Stimulated activated CD4-positive, alpha-beta T cell treated with anti-CD3 and anti-CD28 coated beads, Interleukin-15, amount 100 ng/mL, for 24 hours (primary cell): ENCODE measurements around the gene UBE2S.
"Not testable (repeated sequence)": the region's sequence is repeated elsewhere in the genome, so short reads cannot be mapped to it uniquely, and the experiment has no call there.

ENCODE experiments used
- DNase-seq: peaks from one replicate; pipeline ENCODE4 v3.0.0-alpha.2; 2020

Gene UBE2S

GRCh38 chr19:55402509-55402908 lies 5.1 kb downstream of the UBE2S start:
- no peak for DNase-seq

- DNase-seq: not testable (repeated sequence)
Measured at GRCh38 chr19:55401390-55401789, 6.2 kb downstream of the UBE2S start.

- no peak for DNase-seq
Measured at GRCh38 chr19:55400281-55401087, 7.1 kb downstream of the UBE2S start.

GRCh38 chr19:55398200-55398925 lies 9.2 kb downstream of the UBE2S start:
- DNase-seq: no peak

- no peak for DNase-seq
Measured at GRCh38 chr19:55392820-55393761, 14.5 kb downstream of the UBE2S start.

GRCh38 chr19:55391702-55392615 lies 15.6 kb downstream of the UBE2S start:
- DNase-seq: no peak

- DNase-seq: no peak
Measured at GRCh38 chr19:55391191-55391670, 16.4 kb downstream of the UBE2S start.

GRCh38 chr19:55390461-55390880 lies 17.1 kb downstream of the UBE2S start:
- DNase-seq: peak; percentile 51

- no peak for DNase-seq
Measured at GRCh38 chr19:55389386-55390317, 17.9 kb downstream of the UBE2S start.

GRCh38 chr19:55387736-55388497 lies 19.7 kb downstream of the UBE2S start:
- no peak for DNase-seq

- no peak for DNase-seq
Measured at GRCh38 chr19:55386493-55386971, 21.1 kb downstream of the UBE2S start.

GRCh38 chr19:55385724-55386492 lies 21.7 kb downstream of the UBE2S start, which contains the start of gene RPL28:
Gene RPL28, plus strand, starts transcription at chr19:55385932. Its CDS starts 426 bp downstream, at chr19:55386358.
- DNase-seq: peak; percentile 98

GRCh38 chr19:55384920-55385723 lies 22.5 kb downstream of the UBE2S start:
- DNase-seq: peak; percentile 97

- DNase-seq: peak; percentile 66
Measured at GRCh38 chr19:55384131-55384919, 23.3 kb downstream of the UBE2S start, which contains the start of gene TMEM238. Gene TMEM238, minus strand, starts transcription at chr19:55384292. Its CDS starts 33 bp downstream, at chr19:55384259.

GRCh38 chr19:55383279-55384130 lies 24.1 kb downstream of the UBE2S start:
- peak; percentile 70 for DNase-seq
